ENCODE data around the gene EXOC2.

Gene EXOC2

GRCh38 chr6:456887-457286 lies 236.1 kb downstream of the EXOC2 start:
- no peak for DNase-seq

- DNase-seq, result no peak
These were observed 236.5 kb downstream of the EXOC2 start for GRCh38 chr6:456358-456867.

GRCh38 chr6:455835-456234 lies 237.1 kb downstream of the EXOC2 start:
- no peak for DNase-seq

- peak; percentile 75 for DNase-seq
These were observed 237.8 kb downstream of the EXOC2 start for GRCh38 chr6:455006-455585.

- no peak for DNase-seq
These were observed 238.6 kb downstream of the EXOC2 start for GRCh38 chr6:454148-454991.

GRCh38 chr6:453152-453551 lies 239.8 kb downstream of the EXOC2 start:
- no peak for DNase-seq

- no peak for DNase-seq
These were observed 240.5 kb downstream of the EXOC2 start for GRCh38 chr6:452301-453067.

- no peak for DNase-seq
These were observed 241.1 kb downstream of the EXOC2 start for GRCh38 chr6:451847-452246.

- no peak for DNase-seq
These were observed 241.6 kb downstream of the EXOC2 start for GRCh38 chr6:451336-451735.

GRCh38 chr6:449486-450419 lies 243.2 kb downstream of the EXOC2 start:
- no peak for DNase-seq

- DNase-seq, result no peak
These were observed 243.9 kb downstream of the EXOC2 start for GRCh38 chr6:449057-449430.

- DNase-seq, result no peak
These were observed 244.5 kb downstream of the EXOC2 start for GRCh38 chr6:448296-449056.

GRCh38 chr6:447381-448165 lies 245.4 kb downstream of the EXOC2 start:
- peak; percentile 66 for DNase-seq

- DNase-seq, result peak; percentile 95
These were observed 246.2 kb downstream of the EXOC2 start for GRCh38 chr6:446418-447366.

GRCh38 chr6:445571-446417 lies 247.1 kb downstream of the EXOC2 start:
- DNase-seq, result no peak

- DNase-seq, result peak; percentile 71
These were observed 248.2 kb downstream of the EXOC2 start for GRCh38 chr6:444653-445275.

GRCh38 chr6:443621-444159 lies 249.2 kb downstream of the EXOC2 start:
- no peak for DNase-seq

Data from activated CD4-positive, alpha-beta T cell treated with anti-CD3 and anti-CD28 coated beads for 48 hours (primary cell).